Stimulated activated CD4-positive, alpha-beta T cell treated with anti-CD3 and anti-CD28 coated beads, Interleukin-2, amount 100 ng/mL, for 4 hours (primary cell): ENCODE results near the gene PCAT7.
"Not testable (repeated sequence)": the region's sequence is repeated elsewhere in the genome, so short reads cannot be mapped to it uniquely, and the experiment has no call there.

Experiments used
- DNase-seq: peaks from one replicate; pipeline ENCODE4 v3.0.0-alpha.2; 2020; ENCODE audit warnings: low read depth

The PCAT7 gene

GRCh38 chr9:94563548-94563947 is 8.7 kb downstream of the PCAT7 start:
- no peak for DNase-seq

- not testable (repeated sequence) for DNase-seq
Observed at GRCh38 chr9:94564279-94564678, 9.4 kb downstream of the PCAT7 start.

GRCh38 chr9:94566550-94566949 is 11.7 kb downstream of the PCAT7 start:
- no peak for DNase-seq

GRCh38 chr9:94567271-94567670 is 12.4 kb downstream of the PCAT7 start:
- no peak for DNase-seq

- DNase-seq, result no peak
Observed at GRCh38 chr9:94568250-94568889, 13.5 kb downstream of the PCAT7 start.

- DNase-seq, result no peak
Observed at GRCh38 chr9:94568972-94569712, 14.3 kb downstream of the PCAT7 start.

GRCh38 chr9:94576131-94576530 is 21.2 kb downstream of the PCAT7 start:
- DNase-seq, result no peak

GRCh38 chr9:94577036-94577435 is 22.2 kb downstream of the PCAT7 start:
- no peak for DNase-seq

GRCh38 chr9:94577571-94577970 is 22.7 kb downstream of the PCAT7 start:
- no peak for DNase-seq

GRCh38 chr9:94581728-94582127 is 26.8 kb downstream of the PCAT7 start:
- DNase-seq, result no peak

GRCh38 chr9:94584555-94584954 is 29.7 kb downstream of the PCAT7 start:
- no peak for DNase-seq

GRCh38 chr9:94586316-94586715 is 31.4 kb downstream of the PCAT7 start:
- no peak for DNase-seq

- DNase-seq, result no peak
Observed at GRCh38 chr9:94586814-94587213, 31.9 kb downstream of the PCAT7 start.

- DNase-seq, result no peak
Observed at GRCh38 chr9:94588681-94589080, 33.8 kb downstream of the PCAT7 start.

GRCh38 chr9:94591046-94591545 is 36.2 kb downstream of the PCAT7 start:
- DNase-seq, result not testable (repeated sequence)

GRCh38 chr9:94591876-94592275 is 37.0 kb downstream of the PCAT7 start:
- DNase-seq, result no peak

- DNase-seq, result not testable (repeated sequence)
Observed at GRCh38 chr9:94592683-94593082, 37.8 kb downstream of the PCAT7 start.

- DNase-seq, result no peak
Observed at GRCh38 chr9:94593459-94594345, 38.8 kb downstream of the PCAT7 start, which contains the start of gene FBP2. Gene FBP2, minus strand, starts transcription at chr9:94593824. Its CDS starts 98 bp downstream, at chr9:94593726.

- no peak for DNase-seq
Observed at GRCh38 chr9:94599102-94599501, 44.2 kb downstream of the PCAT7 start.

GRCh38 chr9:94600258-94600657 is 45.4 kb downstream of the PCAT7 start:
- DNase-seq, result no peak

- DNase-seq, result no peak
Observed at GRCh38 chr9:94600715-94601114, 45.8 kb downstream of the PCAT7 start.

- DNase-seq, result no peak
Observed at GRCh38 chr9:94602666-94603065, 47.8 kb downstream of the PCAT7 start.
